Subcutaneous abdominal adipose tissue (tissue), 5 donors: Measurements from ENCODE around the gene OR2T35.
"Not testable (repeated sequence)": the region's sequence is repeated elsewhere in the genome, so short reads cannot be mapped to it uniquely, and the experiment has no call there.

Experiments used
- H3K27ac ChIP-seq: one replicate; pipeline ENCODE4 v1.7.0; 2013; ENCODE audit warnings: low read depth, mild to moderate bottlenecking, inconsistent platforms, low read length, moderate library complexity
- H3K27me3 ChIP-seq, 5 donors: one replicate each; pipeline ENCODE4 v1.7.0; 2013; ENCODE audit warnings: low read length in 5 of 5, inconsistent platforms in 1 of 5; ENCODE audit not compliant: control insufficient read depth in 5 of 5, insufficient read depth in 4 of 5
- H3K36me3 ChIP-seq, 5 donors: one replicate each; pipeline ENCODE4 v1.7.0; 2013; ENCODE audit warnings: low read length in 5 of 5; ENCODE audit not compliant: control insufficient read depth in 5 of 5, insufficient read depth in 5 of 5
- H3K4me1 ChIP-seq, 5 donors: one replicate each; pipeline ENCODE4 v1.7.0; 2013; ENCODE audit warnings: low read length in 5 of 5, mild to moderate bottlenecking in 3 of 5, moderate library complexity in 1 of 5; ENCODE audit not compliant: control insufficient read depth in 5 of 5, insufficient read depth in 5 of 5
- H3K4me3 ChIP-seq, 5 donors: one replicate each; pipeline ENCODE4 v1.7.0; 2013; ENCODE audit warnings: low read length in 5 of 5, low read depth in 1 of 5
- H3K9ac ChIP-seq, 5 donors: one replicate each; pipeline ENCODE4 v1.7.0; 2013; ENCODE audit warnings: low read length in 5 of 5, mild to moderate bottlenecking in 4 of 5, moderate library complexity in 3 of 5
- H3K9me3 ChIP-seq, 5 donors: one replicate each; pipeline ENCODE4 v1.7.0; 2013; ENCODE audit warnings: low read length in 5 of 5; ENCODE audit not compliant: control insufficient read depth in 5 of 5
- donor health status: healthy.
- donor health status: healthy.
- donor health status: healthy.
- donor health status: healthy.
- donor health status: healthy.

Gene OR2T35

GRCh38 chr1:248645178-248645577, at the start of gene OR2T35:
TSS of gene OR2T35 (minus strand) at chr1:248645278. CDS start at chr1:248639258, 6,020 bp downstream.
- not testable (repeated sequence) for H3K27ac ChIP-seq, H3K4me1 ChIP-seq, H3K27me3 ChIP-seq, H3K36me3 ChIP-seq, H3K9ac ChIP-seq, H3K4me3 ChIP-seq, H3K9me3 ChIP-seq

GRCh38 chr1:248691567-248692155, 46.6 kb upstream of the OR2T35 start:
- Histone ChIP-seq H3K4me3 (no peak overlapping the region), H3K9me3 (peaks cover 4 to 15% (median 7%) of the 10 kb centered on the region in 5 donors), H3K4me1 (peaks cover 0 to 9% (median 4%) of the 10 kb centered on the region in 5 donors), H3K36me3 (no peaks in the 10 kb centered on the region), H3K9ac (no peak overlapping the region), H3K27ac (no peak overlapping the region), H3K27me3 (peaks cover 0 to 5% (median 0%) of the 10 kb centered on the region in 5 donors)

- peaks cover 0 to 5% (median 0%) of the 10 kb centered on the region in 5 donors for H3K27me3 ChIP-seq
- no peak overlapping the region for H3K9ac ChIP-seq
- peaks cover 4 to 15% (median 7%) of the 10 kb centered on the region in 5 donors for H3K9me3 ChIP-seq
- H3K27ac ChIP-seq, result no peak overlapping the region
- peaks cover 0 to 4% (median 0%) of the 10 kb centered on the region in 5 donors for H3K4me1 ChIP-seq
- no peak overlapping the region for H3K4me3 ChIP-seq
- no peaks in the 10 kb centered on the region for H3K36me3 ChIP-seq
Measured at GRCh38 chr1:248688527-248689298, 43.6 kb upstream of the OR2T35 start.

DNA sequence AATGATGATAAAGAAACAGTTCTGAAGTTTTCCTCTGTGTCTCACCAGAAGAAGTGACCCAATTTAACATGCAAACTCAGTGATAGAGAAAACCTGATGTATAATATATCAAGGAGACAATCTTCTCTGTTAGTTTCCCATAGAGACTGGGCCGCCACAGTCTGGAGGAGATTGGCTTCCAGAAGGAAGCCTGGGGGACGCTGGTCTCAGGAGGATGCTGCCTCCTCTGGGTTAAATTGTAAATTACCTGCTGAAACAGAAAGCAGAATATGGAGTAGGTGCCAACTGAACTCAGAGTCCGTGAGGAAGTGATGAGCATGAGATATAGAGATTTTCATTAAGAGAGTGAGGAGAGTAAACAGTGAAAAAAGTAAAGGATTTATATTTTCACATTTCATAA, 41.7 kb upstream of the OR2T35 start:
- no peak overlapping the region for H3K4me3 ChIP-seq
- peaks cover 0 to under 1% (median 0%) of the 10 kb centered on the region in 5 donors for H3K27me3 ChIP-seq
- H3K36me3 ChIP-seq, result no peaks in the 10 kb centered on the region
- peaks cover 0 to 11% (median 7%) of the 10 kb centered on the region in 5 donors for H3K9me3 ChIP-seq
- no peak overlapping the region for H3K9ac ChIP-seq
- no peaks in the 10 kb centered on the region for H3K4me1 ChIP-seq
- no peak overlapping the region for H3K27ac ChIP-seq

- Histone ChIP-seq H3K9me3 (no peaks in the 10 kb centered on the region), H3K4me3 (no peak overlapping the region), H3K9ac (no peak overlapping the region), H3K27me3 (peaks cover 0 to 6% (median 0%) of the 10 kb centered on the region in 5 donors), H3K36me3 (no peaks in the 10 kb centered on the region), H3K4me1 (no peaks in the 10 kb centered on the region), H3K27ac (no peak overlapping the region)
Measured at GRCh38 chr1:248681651-248682050, 36.6 kb upstream of the OR2T35 start.

DNA sequence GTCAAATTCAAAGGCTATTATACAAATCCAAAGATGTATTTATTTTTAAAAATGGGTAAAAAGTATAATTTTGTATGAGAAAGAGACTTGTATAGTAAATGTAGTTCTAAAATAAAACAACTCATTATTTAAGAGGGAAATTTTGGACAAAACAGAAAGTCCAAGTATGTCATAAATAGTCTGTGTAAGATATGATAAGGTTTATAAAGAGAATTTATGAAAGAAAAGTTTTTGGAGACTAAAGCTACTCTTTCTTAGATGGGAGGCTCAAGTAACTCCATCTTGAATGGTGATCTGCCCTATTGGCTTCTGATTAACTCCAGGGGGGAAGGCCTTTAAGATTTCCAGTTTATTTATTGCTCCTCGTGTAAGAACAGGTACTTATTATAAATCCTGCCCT, 24.9 kb upstream of the OR2T35 start:
- H3K4me1 ChIP-seq, result no peaks in the 10 kb centered on the region
- no peak overlapping the region for H3K27ac ChIP-seq
- no peak overlapping the region for H3K9ac ChIP-seq
- no peak overlapping the region for H3K4me3 ChIP-seq
- no peaks in the 10 kb centered on the region for H3K36me3 ChIP-seq
- H3K27me3 ChIP-seq, result no peaks in the 10 kb centered on the region
- peaks cover 3 to 17% (median 5%) of the 10 kb centered on the region in 5 donors for H3K9me3 ChIP-seq

GRCh38 chr1:248663453-248664328, 18.6 kb upstream of the OR2T35 start:
- not testable (repeated sequence) for H3K4me3 ChIP-seq, H3K9ac ChIP-seq, H3K4me1 ChIP-seq, H3K9me3 ChIP-seq, H3K27ac ChIP-seq, H3K36me3 ChIP-seq, H3K27me3 ChIP-seq

GRCh38 chr1:248656797-248657196, 11.7 kb upstream of the OR2T35 start:
- H3K9ac ChIP-seq, H3K4me1 ChIP-seq, H3K9me3 ChIP-seq, H3K4me3 ChIP-seq, H3K27ac ChIP-seq, H3K36me3 ChIP-seq, H3K27me3 ChIP-seq: not testable (repeated sequence)

DNA sequence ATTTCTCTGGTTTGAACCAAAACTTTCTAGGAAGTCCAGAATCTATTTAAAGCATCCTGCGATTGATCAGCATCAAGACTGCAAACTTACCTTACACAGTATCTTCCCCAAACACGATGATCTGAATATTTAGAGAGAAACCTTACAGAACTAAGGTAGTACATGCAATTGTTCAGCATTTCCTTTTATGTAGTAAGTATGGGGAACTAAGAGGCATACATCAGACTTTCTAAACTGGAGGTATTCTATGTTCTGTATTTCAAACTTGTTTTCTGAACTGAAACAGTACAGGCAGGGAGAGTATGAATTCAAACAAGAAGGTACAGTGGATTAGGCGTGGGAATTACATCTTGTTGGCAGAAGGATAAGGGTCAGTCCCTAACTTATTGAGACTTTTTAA, 10.3 kb upstream of the OR2T35 start, which contains the start of gene OR2T27:
TSS of gene OR2T27 (minus strand) at position 175 of the 400 bp plus-strand sequence. CDS start 4,644 bp downstream, outside the sequence.
- not testable (repeated sequence) for H3K27ac ChIP-seq, H3K36me3 ChIP-seq

More for the DNA sequence above, 10.3 kb upstream of the OR2T35 start, which contains the start of gene OR2T27:
- H3K4me3 ChIP-seq, H3K9me3 ChIP-seq, H3K9ac ChIP-seq, H3K27me3 ChIP-seq, H3K4me1 ChIP-seq: not testable (repeated sequence)
